ENCODE results near the gene KIF13A.
A peak's percentile ranks its signal among the peaks of the same experiment; 100 is the strongest.
"Not testable (repeated sequence)": the region's sequence is repeated elsewhere in the genome, so short reads cannot be mapped to it uniquely, and the experiment has no call there.

KIF13A gene

GRCh38 chr6:17980329-17980728, 7.1 kb downstream of the KIF13A start:
- Histone ChIP-seq H3K27ac (replicated peaks) (no peak overlapping the region), H3K27me3 (ENCODE audit: insufficient read depth, poor library complexity, severe bottlenecking) (no peaks in the 10 kb centered on the region), H3K4me3 (replicated peaks; ENCODE audit: insufficient read depth, low read length) (no peak overlapping the region)
- TF ChIP-seq SPI1 (IDR thresholded peaks at IDR 0.05; ENCODE audit: borderline replicate concordance, low read depth) = peak; percentile 61
- TF ChIP-seq POLR2AphosphoS5 (IDR thresholded peaks at IDR 0.05; ENCODE audit: low read depth) = no peak
- DNase-seq (ENCODE audit: low read depth in 1 of 2, low spot score in 1 of 2) = no peak

- DNase-seq (ENCODE audit: low read depth in 1 of 2, low spot score in 1 of 2) = no peak
- H3K27ac ChIP-seq (replicated peaks) = no peak overlapping the region
- H3K27me3 ChIP-seq (ENCODE audit: insufficient read depth, poor library complexity, severe bottlenecking) = no peaks in the 10 kb centered on the region
- no peak for TF ChIP-seq GABPA (IDR thresholded peaks at IDR 0.05; ENCODE audit: low read depth)
- no peak for TF ChIP-seq POLR2AphosphoS5 (IDR thresholded peaks at IDR 0.05; ENCODE audit: low read depth)
- no peak for TF ChIP-seq CTCF (IDR thresholded peaks at IDR 0.05; ENCODE audit: insufficient read depth, low read length)
- no peak for TF ChIP-seq SPI1 (IDR thresholded peaks at IDR 0.05; ENCODE audit: borderline replicate concordance, low read depth)
- no peak for TF ChIP-seq REST (IDR thresholded peaks at IDR 0.05; ENCODE audit: insufficient replicate concordance, low read depth)
- no peak overlapping the region for H3K4me3 ChIP-seq (replicated peaks; ENCODE audit: insufficient read depth, low read length)
These were observed 8.0 kb downstream of the KIF13A start for GRCh38 chr6:17979479-17979878.

- not testable (repeated sequence) for DNase-seq (ENCODE audit: low read depth in 1 of 2, low spot score in 1 of 2); H3K27me3 ChIP-seq (ENCODE audit: insufficient read depth, poor library complexity, severe bottlenecking); H3K27ac ChIP-seq (replicated peaks); H3K4me3 ChIP-seq (replicated peaks; ENCODE audit: insufficient read depth, low read length)
These were observed 11.2 kb downstream of the KIF13A start for GRCh38 chr6:17976258-17976657.

- Histone ChIP-seq H3K27me3 (ENCODE audit: insufficient read depth, poor library complexity, severe bottlenecking) (no peaks in the 10 kb centered on the region), H3K27ac (replicated peaks) (no peak overlapping the region), H3K4me3 (replicated peaks; ENCODE audit: insufficient read depth, low read length) (no peak overlapping the region)
- no peak for DNase-seq (ENCODE audit: low read depth in 1 of 2, low spot score in 1 of 2)
- TF ChIP-seq POLR2AphosphoS5 (IDR thresholded peaks at IDR 0.05; ENCODE audit: low read depth) (no peak), SPI1 (IDR thresholded peaks at IDR 0.05; ENCODE audit: borderline replicate concordance, low read depth) (no peak), REST (IDR thresholded peaks at IDR 0.05; ENCODE audit: insufficient replicate concordance, low read depth) (no peak), CTCF (IDR thresholded peaks at IDR 0.05; ENCODE audit: insufficient read depth, low read length) (no peak), GABPA (IDR thresholded peaks at IDR 0.05; ENCODE audit: low read depth) (no peak)
These were observed 12.7 kb downstream of the KIF13A start for GRCh38 chr6:17974570-17975368.

Measured in HL-60 (cell line).